Osteoblast (primary cell): Measurements from ENCODE around the gene TRIO. TPM values are rescaled to one million over a fixed set of nuclear protein-coding genes. Genes with fewer than 3 reads are reported as not detected.

Source experiments
- DNase-seq: peaks from one replicate; pipeline ENCODE4 v3.0.0; 2011; ENCODE audit warnings: low spot score, mixed read lengths; ENCODE audit not compliant: insufficient read length; ENCODE audit errors: missing footprints
- H2AFZ ChIP-seq: 2 replicates; pipeline ENCODE4 v1.6.0; 2011; ENCODE audit warnings: mild to moderate bottlenecking, low read length
- H3K27ac ChIP-seq: 2 replicates; pipeline ENCODE4 v1.5.1; 2011; ENCODE audit warnings: mild to moderate bottlenecking, low read depth, low read length, moderate library complexity
- H3K27me3 ChIP-seq: 2 replicates; pipeline ENCODE4 v1.6.0; 2012; ENCODE audit warnings: mild to moderate bottlenecking, control low read depth, inconsistent platforms, low read length, moderate library complexity; ENCODE audit not compliant: insufficient read depth
- H3K36me3 ChIP-seq: 2 replicates; pipeline ENCODE4 v1.5.1; 2011; ENCODE audit warnings: mild to moderate bottlenecking, low read length, control low read depth, moderate library complexity; ENCODE audit not compliant: insufficient read depth
- H3K4me1 ChIP-seq: 2 replicates; pipeline ENCODE4 v1.5.1; 2011; ENCODE audit warnings: mild to moderate bottlenecking, low read length, control low read depth, moderate library complexity; ENCODE audit not compliant: insufficient read depth
- H3K4me2 ChIP-seq: 2 replicates; pipeline ENCODE4 v1.6.0; 2011; ENCODE audit warnings: mild to moderate bottlenecking, low read length; ENCODE audit not compliant: insufficient read depth
- H3K4me3 ChIP-seq: fragments of 200-600 bp; sonication (generic); 3 replicates; pipeline ENCODE4 v1.5.1; 2012; ENCODE audit warnings: mild to moderate bottlenecking, low read length, inconsistent platforms; ENCODE audit not compliant: insufficient read depth
- H3K79me2 ChIP-seq: 2 replicates; pipeline ENCODE4 v1.6.0; 2012; ENCODE audit warnings: mild to moderate bottlenecking, low read length, control low read depth, inconsistent platforms; ENCODE audit not compliant: insufficient read depth
- H3K9me3 ChIP-seq: 2 replicates; pipeline ENCODE4 v1.5.1; 2011; ENCODE audit warnings: low read depth, low read length, control low read depth
- H4K20me1 ChIP-seq: 2 replicates; pipeline ENCODE4 v1.6.0; 2012; ENCODE audit warnings: mild to moderate bottlenecking, low read length, control low read depth; ENCODE audit not compliant: insufficient read depth
- total RNA-seq: library from RNA; depleted of rRNA; stranded (reverse); fragments of >200 nt; gene quantifications from 2 replicates; pipeline ENCODE4 v1.2.3, GENCODE V29; 2012
- TF ChIP-seq, protein P1 (sequence below): IDR thresholded peaks from 2 replicates; pipeline ENCODE4 v1.5.1; 2011; ENCODE audit warnings: mild to moderate bottlenecking, low read depth, low read length, moderate library complexity; ENCODE audit errors: extremely low read depth

TRIO gene
- total RNA-seq, 1 donor, result 274 TPM

GRCh38 chr5:14298126-14298847, 155.1 kb downstream of the TRIO start:
- peaks cover 20% of the 10 kb centered on the region for H3K4me1 ChIP-seq
- H3K27ac ChIP-seq, result peak overlapping the region; percentile 48
- no peak overlapping the region for H2AFZ ChIP-seq
- peak overlapping the region; percentile 0 for H3K4me2 ChIP-seq
- TF ChIP-seq, protein P1, sequence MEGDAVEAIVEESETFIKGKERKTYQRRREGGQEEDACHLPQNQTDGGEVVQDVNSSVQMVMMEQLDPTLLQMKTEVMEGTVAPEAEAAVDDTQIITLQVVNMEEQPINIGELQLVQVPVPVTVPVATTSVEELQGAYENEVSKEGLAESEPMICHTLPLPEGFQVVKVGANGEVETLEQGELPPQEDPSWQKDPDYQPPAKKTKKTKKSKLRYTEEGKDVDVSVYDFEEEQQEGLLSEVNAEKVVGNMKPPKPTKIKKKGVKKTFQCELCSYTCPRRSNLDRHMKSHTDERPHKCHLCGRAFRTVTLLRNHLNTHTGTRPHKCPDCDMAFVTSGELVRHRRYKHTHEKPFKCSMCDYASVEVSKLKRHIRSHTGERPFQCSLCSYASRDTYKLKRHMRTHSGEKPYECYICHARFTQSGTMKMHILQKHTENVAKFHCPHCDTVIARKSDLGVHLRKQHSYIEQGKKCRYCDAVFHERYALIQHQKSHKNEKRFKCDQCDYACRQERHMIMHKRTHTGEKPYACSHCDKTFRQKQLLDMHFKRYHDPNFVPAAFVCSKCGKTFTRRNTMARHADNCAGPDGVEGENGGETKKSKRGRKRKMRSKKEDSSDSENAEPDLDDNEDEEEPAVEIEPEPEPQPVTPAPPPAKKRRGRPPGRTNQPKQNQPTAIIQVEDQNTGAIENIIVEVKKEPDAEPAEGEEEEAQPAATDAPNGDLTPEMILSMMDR, result no peak
- no peaks in the 10 kb centered on the region for H3K27me3 ChIP-seq
- no peaks in the 10 kb centered on the region for H3K9me3 ChIP-seq
- peaks cover 80% of the 10 kb centered on the region for H3K36me3 ChIP-seq
- H3K4me3 ChIP-seq, result no peak overlapping the region
- no peak for DNase-seq
- peaks cover 28% of the 10 kb centered on the region for H4K20me1 ChIP-seq
- peaks cover 98% of the 10 kb centered on the region for H3K79me2 ChIP-seq

DNA sequence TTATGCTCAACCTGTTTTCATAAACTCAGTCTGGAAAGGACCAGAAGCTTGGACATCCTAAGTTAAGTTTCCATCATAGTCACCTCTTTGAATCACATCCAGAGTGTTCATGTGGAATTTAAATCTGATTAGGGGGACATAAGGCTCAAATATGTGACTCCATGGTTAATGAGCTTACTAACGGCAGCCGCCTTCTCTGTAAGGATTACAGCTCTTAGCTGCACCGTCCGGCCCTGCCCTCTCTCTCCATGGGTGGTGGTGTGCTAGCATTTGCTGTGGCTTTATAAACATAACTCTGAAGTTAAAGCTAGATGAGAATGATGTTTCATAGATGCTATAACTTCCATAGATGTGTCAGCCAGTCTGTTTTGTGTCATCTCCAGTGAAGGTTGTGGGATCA, 156.5 kb downstream of the TRIO start:
- Histone ChIP-seq H3K27me3 (no peaks in the 10 kb centered on the region), H3K4me2 (no peak overlapping the region), H3K4me3 (no peak overlapping the region), H3K79me2 (peaks cover 99% of the 10 kb centered on the region), H3K4me1 (peaks cover 30% of the 10 kb centered on the region), H3K27ac (no peak overlapping the region), H3K9me3 (no peaks in the 10 kb centered on the region), H2AFZ (no peak overlapping the region), H4K20me1 (peaks cover 38% of the 10 kb centered on the region), H3K36me3 (peaks cover 77% of the 10 kb centered on the region)
- no peak for DNase-seq
- TF ChIP-seq, protein P1, result no peak

DNA sequence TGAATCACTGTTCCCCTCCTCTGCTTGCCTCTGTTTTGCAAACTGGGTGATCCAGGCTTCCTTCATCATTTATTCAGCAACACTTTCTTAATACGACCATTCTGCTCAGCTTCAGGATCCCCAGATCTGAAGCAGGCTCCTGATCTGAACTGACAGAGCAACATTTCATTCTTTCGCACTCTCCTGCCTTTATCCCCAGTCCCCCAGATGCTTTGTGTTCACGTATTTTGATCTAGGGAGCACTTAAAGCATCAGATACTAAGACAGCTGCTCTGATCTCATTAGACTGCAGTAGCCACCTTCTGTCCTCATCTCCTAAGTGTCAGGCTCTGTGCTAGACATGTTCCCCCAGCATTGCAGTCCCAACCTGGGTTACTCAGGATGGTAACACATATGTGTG, 158.0 kb downstream of the TRIO start:
- no peaks in the 10 kb centered on the region for H3K9me3 ChIP-seq
- peaks cover 78% of the 10 kb centered on the region for H3K36me3 ChIP-seq
- H3K27ac ChIP-seq, result no peak overlapping the region
- TF ChIP-seq, protein P1, result no peak
- peaks cover 97% of the 10 kb centered on the region for H3K79me2 ChIP-seq
- H3K4me1 ChIP-seq, result peaks cover 43% of the 10 kb centered on the region
- no peak for DNase-seq
- peaks cover 49% of the 10 kb centered on the region for H4K20me1 ChIP-seq
- no peak overlapping the region for H3K4me3 ChIP-seq
- H2AFZ ChIP-seq, result no peak overlapping the region
- H3K4me2 ChIP-seq, result no peak overlapping the region
- H3K27me3 ChIP-seq, result no peaks in the 10 kb centered on the region

GRCh38 chr5:14302330-14302729, 159.2 kb downstream of the TRIO start:
- Histone ChIP-seq H3K27ac (no peak overlapping the region), H4K20me1 (peaks cover 57% of the 10 kb centered on the region), H2AFZ (no peak overlapping the region), H3K4me3 (no peak overlapping the region), H3K36me3 (peaks cover 78% of the 10 kb centered on the region), H3K9me3 (no peaks in the 10 kb centered on the region), H3K79me2 (peaks cover 98% of the 10 kb centered on the region), H3K27me3 (no peaks in the 10 kb centered on the region), H3K4me1 (peaks cover 38% of the 10 kb centered on the region), H3K4me2 (no peak overlapping the region)
- TF ChIP-seq, protein P1, result no peak
- no peak for DNase-seq
